GM23338 (cell line): Measurements from ENCODE around the gene MCM9. TPM values are rescaled to one million over a fixed set of nuclear protein-coding genes. Genes with fewer than 3 reads are reported as not detected.

Source experiments
- ATAC-seq: fragments of 200-7000 bp; cut with Tn5 transposase; 3 replicates; pipeline ENCODE4 v1.9.1; 2020
- DNase-seq: peaks from one replicate; pipeline ENCODE4 v3.0.0-alpha.2; 2015; ENCODE audit warnings: low spot score
- H2AFZ ChIP-seq: fragments of 200-600 bp; sonication (generic); 2 replicates; pipeline ENCODE4 v1.8.0; 2016; ENCODE audit warnings: antibody characterized with exemption, mild to moderate bottlenecking, moderate library complexity
- H3F3A ChIP-seq: fragments of 200-600 bp; sonication (generic); replicated peaks from 2 replicates; pipeline ENCODE4 v1.8.0; 2017; ENCODE audit warnings: antibody characterized with exemption, mixed run types, low read depth
- H3K27ac ChIP-seq: fragments of 200-600 bp; sonication (generic); 2 replicates; pipeline ENCODE4 v1.6.1; 2016; ENCODE audit warnings: low read depth
- H3K27me3 ChIP-seq: fragments of 200-600 bp; sonication (generic); 2 replicates; pipeline ENCODE4 v1.8.0; 2016; ENCODE audit warnings: mild to moderate bottlenecking, mixed run types, moderate library complexity; ENCODE audit not compliant: insufficient read depth
- H3K36me3 ChIP-seq: fragments of 200-600 bp; sonication (generic); 2 replicates; pipeline ENCODE4 v1.8.0; 2016; ENCODE audit warnings: mild to moderate bottlenecking; ENCODE audit not compliant: insufficient read depth
- H3K4me1 ChIP-seq: fragments of 200-600 bp; sonication (generic); 2 replicates; pipeline ENCODE4 v1.8.0; 2016; ENCODE audit warnings: mild to moderate bottlenecking, moderate library complexity; ENCODE audit not compliant: insufficient read depth
- H3K4me2 ChIP-seq: fragments of 200-600 bp; sonication (generic); 2 replicates; pipeline ENCODE4 v1.7.1; 2017; ENCODE audit warnings: mixed run types
- H3K4me3 ChIP-seq: fragments of 200-600 bp; sonication (generic); 2 replicates; pipeline ENCODE4 v1.6.1; 2016; ENCODE audit warnings: mixed run types
- H3K79me2 ChIP-seq: fragments of 200-600 bp; sonication (generic); replicated peaks from 2 replicates; pipeline ENCODE4 v1.8.0; 2017; ENCODE audit warnings: mild to moderate bottlenecking; ENCODE audit not compliant: insufficient read depth
- H3K9me2 ChIP-seq: fragments of 200-600 bp; sonication (generic); 2 replicates; pipeline ENCODE4 v1.8.0; 2017; ENCODE audit not compliant: insufficient read depth
- H4K20me1 ChIP-seq: fragments of 200-600 bp; sonication (generic); replicated peaks from 2 replicates; pipeline ENCODE4 v1.8.0; 2017; ENCODE audit warnings: mild to moderate bottlenecking; ENCODE audit not compliant: insufficient read depth
- H3K27ac Mint-ChIP-seq: 2 replicates; pipeline ENCODE4 v1.8.0; 2020; ENCODE audit warnings: inconsistent platforms, mild to moderate bottlenecking, moderate library complexity, mixed read lengths
- H3K27me3 Mint-ChIP-seq: 3 replicates; pipeline ENCODE4 v1.8.0; 2022; ENCODE audit warnings: low read depth, mild to moderate bottlenecking, moderate library complexity, mixed read lengths, inconsistent platforms; ENCODE audit not compliant: insufficient read depth, poor library complexity
- H3K36me3 Mint-ChIP-seq: 3 replicates; pipeline ENCODE4 v1.8.0; 2021; ENCODE audit warnings: low read depth, mild to moderate bottlenecking, inconsistent platforms, moderate library complexity, mixed read lengths
- H3K4me1 Mint-ChIP-seq: 3 replicates; pipeline ENCODE4 v1.8.0; 2020; ENCODE audit warnings: mild to moderate bottlenecking, inconsistent platforms, mixed read lengths
- H3K4me3 Mint-ChIP-seq: 3 replicates; pipeline ENCODE4 v1.8.0; 2021; ENCODE audit warnings: moderate library complexity, mild to moderate bottlenecking, inconsistent platforms, mixed read lengths
- H3K9me3 Mint-ChIP-seq: 3 replicates; pipeline ENCODE4 v1.8.0; 2020; ENCODE audit warnings: moderate library complexity, mild to moderate bottlenecking, inconsistent platforms, mixed read lengths
- CREB1 ChIP-seq: fragments of 250-450 bp; sonication (Bioruptor Pico); IDR thresholded peaks from 2 replicates; pipeline ENCODE4 v1.5.0; 2020; ENCODE audit warnings: low read depth, mild to moderate bottlenecking, moderate library complexity
- EZH2 ChIP-seq: fragments of 200-600 bp; sonication (generic); IDR thresholded peaks from one replicate; pipeline ENCODE4 v1.8.0; 2017; ENCODE audit warnings: antibody characterized with exemption, mild to moderate bottlenecking, low read depth; ENCODE audit not compliant: unreplicated experiment
- EZH2phosphoT487 ChIP-seq: fragments of 200-600 bp; sonication (generic); IDR thresholded peaks from one replicate; pipeline ENCODE4 v1.8.1; 2018; ENCODE audit warnings: antibody characterized with exemption; ENCODE audit not compliant: unreplicated experiment
- JUNB ChIP-seq: IDR thresholded peaks from one replicate; pipeline ENCODE4 v1.6.1; 2016; ENCODE audit warnings: antibody characterized with exemption; ENCODE audit not compliant: unreplicated experiment
- NANOG ChIP-seq: IDR thresholded peaks from 2 replicates; pipeline ENCODE4 v1.6.1; 2016; ENCODE audit warnings: antibody characterized with exemption, borderline replicate concordance
- POLR2AphosphoS5 ChIP-seq: IDR thresholded peaks from 2 replicates; pipeline ENCODE4 v1.6.1; 2016; ENCODE audit warnings: antibody characterized with exemption, low read depth
- STAT1 ChIP-seq: IDR thresholded peaks from one replicate; pipeline ENCODE4 v1.6.1; 2016; ENCODE audit warnings: antibody characterized with exemption; ENCODE audit not compliant: unreplicated experiment
- ZNF114 ChIP-seq: fragments of 250-450 bp; sonication (Bioruptor Pico); IDR thresholded peaks from 2 replicates; pipeline ENCODE4 v1.5.0; 2020; ENCODE audit warnings: mild to moderate bottlenecking, moderate library complexity
- ZNF331 ChIP-seq: fragments of 250-450 bp; sonication (Bioruptor Pico); IDR thresholded peaks from 2 replicates; pipeline ENCODE4 v1.5.0; 2020; ENCODE audit warnings: low read depth, mild to moderate bottlenecking, moderate library complexity
- polyA plus RNA-seq: library from polyadenylated mRNA; unstranded; fragments of >200 nt; fragmentation: Nextera tagmentation; extraction: Ambion mirVana; gene quantifications from 2 replicates; pipeline ENCODE4 v1.2.1, GENCODE V29; 2016
- total RNA-seq: library from RNA; depleted of rRNA; stranded (reverse); fragments of >200 nt; shearing (Covaris generic); gene quantifications from 2 replicates; pipeline ENCODE4 v1.2.3, GENCODE V29; 2014
- TF ChIP-seq, protein P1 (sequence below): fragments of 250-450 bp; sonication (Bioruptor Pico); IDR thresholded peaks from 2 replicates; pipeline ENCODE4 v1.5.0; 2020; ENCODE audit warnings: mild to moderate bottlenecking, moderate library complexity
- TF ChIP-seq, protein P2 (sequence below): IDR thresholded peaks from one replicate; pipeline ENCODE4 v1.6.1; 2018; ENCODE audit warnings: antibody characterized with exemption; ENCODE audit not compliant: unreplicated experiment
- TF ChIP-seq, protein P3 (sequence below): IDR thresholded peaks from 2 replicates; pipeline ENCODE4 v1.6.1; 2016; ENCODE audit warnings: antibody characterized with exemption
- TF ChIP-seq, protein P4 (sequence below), 2 experiments: fragments of 200-600 bp in 1 of 2; sonication (generic) in 1 of 2; conservative IDR thresholded peaks; 2 replicates each; pipeline versions ENCODE4 v1.5.1 to v1.6.1; 2016 to 2017; ENCODE audit warnings: antibody characterized with exemption in 2 of 2, low read depth in 2 of 2, mild to moderate bottlenecking in 2 of 2, moderate library complexity in 1 of 2

MCM9 gene
- total and polyA plus RNA-seq, 2 experiments from 2014 or later = 14.9 to 16.6 TPM

DNA sequence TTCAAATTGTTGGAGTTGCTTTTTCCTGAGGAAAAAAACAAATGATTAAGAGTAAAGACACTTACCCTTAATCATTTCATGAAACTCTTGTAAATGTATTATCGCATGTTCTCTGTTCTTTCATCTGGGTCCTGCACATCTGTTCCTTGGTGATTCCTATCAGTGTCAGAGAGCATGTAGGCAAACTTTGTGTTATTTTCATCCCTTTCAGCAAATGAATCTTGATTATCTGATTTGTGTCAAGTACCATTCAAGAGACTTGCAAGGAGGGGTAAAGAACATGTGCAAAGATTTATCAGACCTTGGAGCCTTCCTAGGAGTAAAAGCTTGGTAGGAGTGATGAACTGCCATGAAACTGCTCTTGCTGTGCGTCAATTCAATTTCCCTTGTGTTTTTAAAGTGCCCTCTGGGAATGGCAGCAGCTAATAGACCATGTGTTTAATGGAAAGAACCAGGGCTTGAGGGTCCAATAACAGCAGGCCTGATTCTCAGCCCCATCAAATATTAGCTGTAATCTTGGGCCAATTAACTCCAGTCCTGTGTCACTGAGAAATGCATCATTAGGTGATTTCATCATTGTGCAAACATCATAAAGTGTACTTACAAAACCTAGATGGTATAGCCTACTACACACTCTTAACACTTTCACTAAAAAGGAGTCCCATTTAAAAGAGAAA lies 164.7 kb downstream of the MCM9 start:
- Histone ChIP-seq H3K27ac (no peak overlapping the region), H3K4me3 (no peak overlapping the region), H3F3A (no peaks in the 10 kb centered on the region), H3K9me2 (peaks cover 7% of the 10 kb centered on the region; the same call in 1 of the 2 replicates), H4K20me1 (no peaks in the 10 kb centered on the region), H3K27me3 (no peaks in the 10 kb centered on the region), H3K36me3 (no peaks in the 10 kb centered on the region), H3K79me2 (no peaks in the 10 kb centered on the region), H3K4me1 (peaks cover 10% of the 10 kb centered on the region; the same call in 1 of the 2 replicates), H3K4me2 (no peak overlapping the region), H2AFZ (no peak overlapping the region)
- Mint-ChIP-seq H3K4me3 (no peak overlapping the region), H3K27me3 (peaks cover 3% of the 10 kb centered on the region), H3K9me3 (no peaks in the 10 kb centered on the region), H3K27ac (no peak overlapping the region), H3K4me1 (peaks cover 6% of the 10 kb centered on the region), H3K36me3 (no peaks in the 10 kb centered on the region)
- DNase-seq (no peak), ATAC-seq (no peak)
- TF ChIP-seq NANOG (no peak), JUNB (no peak), CREB1 (CRISPR knock-in tag) (no peak), POLR2AphosphoS5 (no peak), STAT1 (no peak), EZH2 (no peak), ZNF331 (CRISPR knock-in tag) (no peak), ZNF114 (CRISPR knock-in tag) (no peak), EZH2phosphoT487 (no peak)
- TF ChIP-seq, protein P1, sequence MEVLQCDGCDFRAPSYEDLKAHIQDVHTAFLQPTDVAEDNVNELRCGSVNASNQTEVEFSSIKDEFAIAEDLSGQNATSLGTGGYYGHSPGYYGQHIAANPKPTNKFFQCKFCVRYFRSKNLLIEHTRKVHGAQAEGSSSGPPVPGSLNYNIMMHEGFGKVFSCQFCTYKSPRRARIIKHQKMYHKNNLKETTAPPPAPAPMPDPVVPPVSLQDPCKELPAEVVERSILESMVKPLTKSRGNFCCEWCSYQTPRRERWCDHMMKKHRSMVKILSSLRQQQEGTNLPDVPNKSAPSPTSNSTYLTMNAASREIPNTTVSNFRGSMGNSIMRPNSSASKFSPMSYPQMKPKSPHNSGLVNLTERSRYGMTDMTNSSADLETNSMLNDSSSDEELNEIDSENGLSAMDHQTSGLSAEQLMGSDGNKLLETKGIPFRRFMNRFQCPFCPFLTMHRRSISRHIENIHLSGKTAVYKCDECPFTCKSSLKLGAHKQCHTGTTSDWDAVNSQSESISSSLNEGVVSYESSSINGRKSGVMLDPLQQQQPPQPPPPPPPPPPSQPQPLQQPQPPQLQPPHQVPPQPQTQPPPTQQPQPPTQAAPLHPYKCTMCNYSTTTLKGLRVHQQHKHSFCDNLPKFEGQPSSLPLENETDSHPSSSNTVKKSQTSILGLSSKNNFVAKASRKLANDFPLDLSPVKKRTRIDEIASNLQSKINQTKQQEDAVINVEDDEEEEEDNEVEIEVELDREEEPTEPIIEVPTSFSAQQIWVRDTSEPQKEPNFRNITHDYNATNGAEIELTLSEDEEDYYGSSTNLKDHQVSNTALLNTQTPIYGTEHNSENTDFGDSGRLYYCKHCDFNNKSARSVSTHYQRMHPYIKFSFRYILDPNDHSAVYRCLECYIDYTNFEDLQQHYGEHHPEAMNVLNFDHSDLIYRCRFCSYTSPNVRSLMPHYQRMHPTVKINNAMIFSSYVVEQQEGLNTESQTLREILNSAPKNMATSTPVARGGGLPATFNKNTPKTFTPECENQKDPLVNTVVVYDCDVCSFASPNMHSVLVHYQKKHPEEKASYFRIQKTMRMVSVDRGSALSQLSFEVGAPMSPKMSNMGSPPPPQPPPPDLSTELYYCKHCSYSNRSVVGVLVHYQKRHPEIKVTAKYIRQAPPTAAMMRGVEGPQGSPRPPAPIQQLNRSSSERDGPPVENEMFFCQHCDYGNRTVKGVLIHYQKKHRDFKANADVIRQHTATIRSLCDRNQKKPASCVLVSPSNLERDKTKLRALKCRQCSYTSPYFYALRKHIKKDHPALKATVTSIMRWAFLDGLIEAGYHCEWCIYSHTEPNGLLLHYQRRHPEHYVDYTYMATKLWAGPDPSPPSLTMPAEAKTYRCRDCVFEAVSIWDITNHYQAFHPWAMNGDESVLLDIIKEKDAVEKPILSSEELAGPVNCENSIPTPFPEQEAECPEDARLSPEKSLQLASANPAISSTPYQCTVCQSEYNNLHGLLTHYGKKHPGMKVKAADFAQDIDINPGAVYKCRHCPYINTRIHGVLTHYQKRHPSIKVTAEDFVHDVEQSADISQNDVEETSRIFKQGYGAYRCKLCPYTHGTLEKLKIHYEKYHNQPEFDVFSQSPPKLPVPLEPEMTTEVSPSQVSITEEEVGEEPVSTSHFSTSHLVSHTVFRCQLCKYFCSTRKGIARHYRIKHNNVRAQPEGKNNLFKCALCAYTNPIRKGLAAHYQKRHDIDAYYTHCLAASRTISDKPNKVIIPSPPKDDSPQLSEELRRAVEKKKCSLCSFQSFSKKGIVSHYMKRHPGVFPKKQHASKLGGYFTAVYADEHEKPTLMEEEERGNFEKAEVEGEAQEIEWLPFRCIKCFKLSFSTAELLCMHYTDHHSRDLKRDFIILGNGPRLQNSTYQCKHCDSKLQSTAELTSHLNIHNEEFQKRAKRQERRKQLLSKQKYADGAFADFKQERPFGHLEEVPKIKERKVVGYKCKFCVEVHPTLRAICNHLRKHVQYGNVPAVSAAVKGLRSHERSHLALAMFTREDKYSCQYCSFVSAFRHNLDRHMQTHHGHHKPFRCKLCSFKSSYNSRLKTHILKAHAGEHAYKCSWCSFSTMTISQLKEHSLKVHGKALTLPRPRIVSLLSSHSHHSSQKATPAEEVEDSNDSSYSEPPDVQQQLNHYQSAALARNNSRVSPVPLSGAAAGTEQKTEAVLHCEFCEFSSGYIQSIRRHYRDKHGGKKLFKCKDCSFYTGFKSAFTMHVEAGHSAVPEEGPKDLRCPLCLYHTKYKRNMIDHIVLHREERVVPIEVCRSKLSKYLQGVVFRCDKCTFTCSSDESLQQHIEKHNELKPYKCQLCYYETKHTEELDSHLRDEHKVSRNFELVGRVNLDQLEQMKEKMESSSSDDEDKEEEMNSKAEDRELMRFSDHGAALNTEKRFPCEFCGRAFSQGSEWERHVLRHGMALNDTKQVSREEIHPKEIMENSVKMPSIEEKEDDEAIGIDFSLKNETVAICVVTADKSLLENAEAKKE (CRISPR knock-in tag) = no peak
- TF ChIP-seq, protein P2, sequence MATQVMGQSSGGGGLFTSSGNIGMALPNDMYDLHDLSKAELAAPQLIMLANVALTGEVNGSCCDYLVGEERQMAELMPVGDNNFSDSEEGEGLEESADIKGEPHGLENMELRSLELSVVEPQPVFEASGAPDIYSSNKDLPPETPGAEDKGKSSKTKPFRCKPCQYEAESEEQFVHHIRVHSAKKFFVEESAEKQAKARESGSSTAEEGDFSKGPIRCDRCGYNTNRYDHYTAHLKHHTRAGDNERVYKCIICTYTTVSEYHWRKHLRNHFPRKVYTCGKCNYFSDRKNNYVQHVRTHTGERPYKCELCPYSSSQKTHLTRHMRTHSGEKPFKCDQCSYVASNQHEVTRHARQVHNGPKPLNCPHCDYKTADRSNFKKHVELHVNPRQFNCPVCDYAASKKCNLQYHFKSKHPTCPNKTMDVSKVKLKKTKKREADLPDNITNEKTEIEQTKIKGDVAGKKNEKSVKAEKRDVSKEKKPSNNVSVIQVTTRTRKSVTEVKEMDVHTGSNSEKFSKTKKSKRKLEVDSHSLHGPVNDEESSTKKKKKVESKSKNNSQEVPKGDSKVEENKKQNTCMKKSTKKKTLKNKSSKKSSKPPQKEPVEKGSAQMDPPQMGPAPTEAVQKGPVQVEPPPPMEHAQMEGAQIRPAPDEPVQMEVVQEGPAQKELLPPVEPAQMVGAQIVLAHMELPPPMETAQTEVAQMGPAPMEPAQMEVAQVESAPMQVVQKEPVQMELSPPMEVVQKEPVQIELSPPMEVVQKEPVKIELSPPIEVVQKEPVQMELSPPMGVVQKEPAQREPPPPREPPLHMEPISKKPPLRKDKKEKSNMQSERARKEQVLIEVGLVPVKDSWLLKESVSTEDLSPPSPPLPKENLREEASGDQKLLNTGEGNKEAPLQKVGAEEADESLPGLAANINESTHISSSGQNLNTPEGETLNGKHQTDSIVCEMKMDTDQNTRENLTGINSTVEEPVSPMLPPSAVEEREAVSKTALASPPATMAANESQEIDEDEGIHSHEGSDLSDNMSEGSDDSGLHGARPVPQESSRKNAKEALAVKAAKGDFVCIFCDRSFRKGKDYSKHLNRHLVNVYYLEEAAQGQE = no peak
- TF ChIP-seq, protein P3, sequence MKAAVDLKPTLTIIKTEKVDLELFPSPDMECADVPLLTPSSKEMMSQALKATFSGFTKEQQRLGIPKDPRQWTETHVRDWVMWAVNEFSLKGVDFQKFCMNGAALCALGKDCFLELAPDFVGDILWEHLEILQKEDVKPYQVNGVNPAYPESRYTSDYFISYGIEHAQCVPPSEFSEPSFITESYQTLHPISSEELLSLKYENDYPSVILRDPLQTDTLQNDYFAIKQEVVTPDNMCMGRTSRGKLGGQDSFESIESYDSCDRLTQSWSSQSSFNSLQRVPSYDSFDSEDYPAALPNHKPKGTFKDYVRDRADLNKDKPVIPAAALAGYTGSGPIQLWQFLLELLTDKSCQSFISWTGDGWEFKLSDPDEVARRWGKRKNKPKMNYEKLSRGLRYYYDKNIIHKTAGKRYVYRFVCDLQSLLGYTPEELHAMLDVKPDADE = no peak
- TF ChIP-seq, protein P4, sequence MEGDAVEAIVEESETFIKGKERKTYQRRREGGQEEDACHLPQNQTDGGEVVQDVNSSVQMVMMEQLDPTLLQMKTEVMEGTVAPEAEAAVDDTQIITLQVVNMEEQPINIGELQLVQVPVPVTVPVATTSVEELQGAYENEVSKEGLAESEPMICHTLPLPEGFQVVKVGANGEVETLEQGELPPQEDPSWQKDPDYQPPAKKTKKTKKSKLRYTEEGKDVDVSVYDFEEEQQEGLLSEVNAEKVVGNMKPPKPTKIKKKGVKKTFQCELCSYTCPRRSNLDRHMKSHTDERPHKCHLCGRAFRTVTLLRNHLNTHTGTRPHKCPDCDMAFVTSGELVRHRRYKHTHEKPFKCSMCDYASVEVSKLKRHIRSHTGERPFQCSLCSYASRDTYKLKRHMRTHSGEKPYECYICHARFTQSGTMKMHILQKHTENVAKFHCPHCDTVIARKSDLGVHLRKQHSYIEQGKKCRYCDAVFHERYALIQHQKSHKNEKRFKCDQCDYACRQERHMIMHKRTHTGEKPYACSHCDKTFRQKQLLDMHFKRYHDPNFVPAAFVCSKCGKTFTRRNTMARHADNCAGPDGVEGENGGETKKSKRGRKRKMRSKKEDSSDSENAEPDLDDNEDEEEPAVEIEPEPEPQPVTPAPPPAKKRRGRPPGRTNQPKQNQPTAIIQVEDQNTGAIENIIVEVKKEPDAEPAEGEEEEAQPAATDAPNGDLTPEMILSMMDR (conservative IDR thresholded peaks at IDR 0.05; ENCODE audit: low read depth in 2 of 2) = no peak
